Renal cortical epithelial cell (primary cell): ENCODE measurements around the gene IFITM5. TPM values are rescaled to one million over a fixed set of nuclear protein-coding genes. Genes with fewer than 3 reads are reported as not detected.
"Not testable (repeated sequence)": the region's sequence is repeated elsewhere in the genome, so short reads cannot be mapped to it uniquely, and the experiment has no call there.

Source experiments
- DNase-seq: peaks from one replicate; pipeline ENCODE4 v3.0.0-alpha.2; 2011; ENCODE audit warnings: low read depth
- total RNA-seq: library from RNA; depleted of rRNA; stranded (reverse); fragments of >200 nt; gene quantifications from 2 replicates; pipeline ENCODE4 v1.2.3, GENCODE V29; 2014

IFITM5 gene
- total RNA-seq, 1 donor from 2014 or later = not detected

DNA sequence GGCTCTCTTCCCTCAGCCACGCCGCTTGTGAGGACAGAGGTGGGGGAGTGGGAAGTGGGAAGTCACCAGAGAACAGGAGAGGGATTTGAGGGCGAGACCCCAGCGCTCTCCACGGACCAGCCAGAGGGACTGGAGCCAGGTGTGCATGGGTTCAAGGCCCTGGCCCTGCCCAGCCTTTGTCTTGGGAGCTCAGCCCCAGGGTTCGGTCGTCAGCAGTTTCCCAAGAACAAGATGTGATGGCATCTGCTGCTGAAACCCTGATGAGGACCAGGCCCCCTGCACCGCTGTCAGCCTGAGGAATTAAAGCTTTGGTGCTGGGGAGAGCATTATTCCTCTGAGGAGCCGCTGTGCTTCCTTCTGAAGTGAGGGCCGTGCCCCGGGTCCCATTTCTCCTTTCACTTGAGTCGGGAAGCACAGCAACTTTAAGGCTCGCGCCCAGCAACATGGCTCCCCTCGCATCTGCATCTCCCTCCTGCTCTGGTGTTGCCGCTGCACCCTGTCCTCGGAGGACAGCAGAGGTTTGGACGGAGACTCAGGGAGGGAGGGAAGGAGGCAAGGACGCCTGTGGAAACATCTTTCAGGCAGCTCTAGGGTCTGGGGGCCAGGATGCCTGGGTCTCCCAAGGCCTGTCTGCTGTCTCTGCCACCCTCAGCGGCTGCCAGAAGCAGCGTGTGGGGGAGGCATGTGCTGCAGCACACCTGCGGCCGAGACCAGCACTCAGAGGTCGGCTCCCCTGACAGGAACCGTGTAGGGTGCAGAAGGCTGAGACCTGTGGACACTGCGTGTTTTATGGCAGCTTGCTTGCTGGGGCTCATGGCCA is 3.8 kb downstream of the IFITM5 start:
- DNase-seq = no peak

DNA sequence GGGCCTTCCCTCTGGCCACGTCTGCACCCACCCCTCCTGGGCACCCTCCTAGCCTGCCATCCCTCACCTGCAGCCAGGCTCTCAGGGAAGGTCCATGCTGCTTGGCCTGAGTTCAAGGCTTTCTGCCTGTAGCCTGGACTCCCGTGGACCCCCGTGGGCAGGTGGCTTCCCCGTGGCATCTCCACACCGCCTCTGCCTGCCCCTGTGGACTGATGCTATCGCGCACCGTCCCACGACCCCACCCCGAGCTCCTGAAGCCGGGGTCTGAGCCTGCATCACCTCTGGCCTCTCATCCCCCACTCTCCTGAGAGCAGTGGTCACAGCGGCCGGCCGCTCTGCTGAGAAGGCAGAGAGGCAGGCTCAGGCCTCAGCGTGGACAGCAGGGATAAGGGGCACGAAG is 4.5 kb downstream of the IFITM5 start:
- DNase-seq = no peak

DNA sequence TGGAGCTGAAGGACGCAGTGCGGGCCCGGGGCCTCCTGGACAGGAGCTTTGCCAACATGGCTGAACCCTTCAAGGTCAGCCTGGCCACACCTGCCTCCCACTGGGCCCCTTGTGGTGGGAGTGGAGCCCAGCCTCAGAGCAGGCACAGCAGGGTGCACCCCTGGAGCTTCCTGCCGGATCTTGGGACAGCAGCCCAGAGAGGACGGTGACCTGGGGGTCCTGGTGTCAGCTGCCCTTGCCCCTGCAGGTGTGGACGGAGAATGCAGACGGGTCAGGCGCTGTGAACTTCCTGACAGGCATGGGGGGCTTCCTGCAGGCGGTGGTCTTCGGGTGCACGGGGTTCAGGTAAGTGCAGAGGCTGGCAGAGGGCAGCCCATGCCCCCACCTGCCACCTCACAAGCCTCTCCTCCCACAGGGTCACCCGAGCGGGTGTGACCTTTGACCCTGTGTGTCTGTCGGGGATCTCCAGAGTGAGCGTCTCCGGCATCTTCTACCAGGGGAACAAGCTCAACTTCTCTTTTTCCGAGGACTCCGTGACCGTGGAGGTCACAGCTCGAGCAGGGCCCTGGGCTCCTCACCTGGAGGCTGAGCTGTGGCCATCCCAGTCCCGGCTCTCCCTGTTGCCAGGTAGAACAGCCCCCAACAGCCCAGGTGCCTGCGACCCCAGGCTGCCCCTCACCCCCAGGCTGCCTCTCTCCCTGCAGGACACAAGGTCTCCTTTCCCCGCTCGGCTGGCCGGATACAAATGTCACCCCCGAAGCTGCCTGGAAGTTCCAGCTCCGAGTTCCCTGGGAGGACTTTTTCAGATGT is 5.3 kb downstream of the IFITM5 start:
- no peak for DNase-seq

DNA sequence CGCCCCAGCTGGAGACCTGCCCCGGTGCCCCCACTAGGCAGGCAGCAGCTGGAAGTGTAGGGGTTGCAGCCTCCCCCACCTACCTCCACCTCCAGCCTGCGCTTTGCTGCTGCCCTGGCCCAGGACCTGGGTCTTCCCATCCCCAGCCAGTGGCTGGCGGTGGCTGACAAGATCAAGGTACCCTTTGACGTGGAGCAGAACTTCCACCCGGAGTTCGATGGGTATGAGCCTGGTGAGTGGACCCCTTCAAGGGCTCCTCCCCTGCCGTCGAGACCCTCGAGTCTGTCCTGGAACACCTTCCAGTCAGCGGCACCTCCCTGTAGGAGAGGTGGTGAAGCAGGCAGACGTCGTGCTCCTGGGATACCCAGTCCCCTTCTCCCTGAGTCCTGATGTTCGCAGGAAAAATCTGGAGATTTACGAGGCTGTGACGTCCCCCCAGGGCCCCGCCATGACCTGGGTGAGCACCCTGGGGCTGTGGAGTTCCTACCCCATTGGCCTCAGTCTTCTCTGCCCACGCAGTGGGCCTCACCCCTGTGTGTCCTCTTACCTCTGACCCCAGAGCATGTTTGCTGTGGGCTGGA is 6.0 kb downstream of the IFITM5 start:
- DNase-seq = no peak

DNA sequence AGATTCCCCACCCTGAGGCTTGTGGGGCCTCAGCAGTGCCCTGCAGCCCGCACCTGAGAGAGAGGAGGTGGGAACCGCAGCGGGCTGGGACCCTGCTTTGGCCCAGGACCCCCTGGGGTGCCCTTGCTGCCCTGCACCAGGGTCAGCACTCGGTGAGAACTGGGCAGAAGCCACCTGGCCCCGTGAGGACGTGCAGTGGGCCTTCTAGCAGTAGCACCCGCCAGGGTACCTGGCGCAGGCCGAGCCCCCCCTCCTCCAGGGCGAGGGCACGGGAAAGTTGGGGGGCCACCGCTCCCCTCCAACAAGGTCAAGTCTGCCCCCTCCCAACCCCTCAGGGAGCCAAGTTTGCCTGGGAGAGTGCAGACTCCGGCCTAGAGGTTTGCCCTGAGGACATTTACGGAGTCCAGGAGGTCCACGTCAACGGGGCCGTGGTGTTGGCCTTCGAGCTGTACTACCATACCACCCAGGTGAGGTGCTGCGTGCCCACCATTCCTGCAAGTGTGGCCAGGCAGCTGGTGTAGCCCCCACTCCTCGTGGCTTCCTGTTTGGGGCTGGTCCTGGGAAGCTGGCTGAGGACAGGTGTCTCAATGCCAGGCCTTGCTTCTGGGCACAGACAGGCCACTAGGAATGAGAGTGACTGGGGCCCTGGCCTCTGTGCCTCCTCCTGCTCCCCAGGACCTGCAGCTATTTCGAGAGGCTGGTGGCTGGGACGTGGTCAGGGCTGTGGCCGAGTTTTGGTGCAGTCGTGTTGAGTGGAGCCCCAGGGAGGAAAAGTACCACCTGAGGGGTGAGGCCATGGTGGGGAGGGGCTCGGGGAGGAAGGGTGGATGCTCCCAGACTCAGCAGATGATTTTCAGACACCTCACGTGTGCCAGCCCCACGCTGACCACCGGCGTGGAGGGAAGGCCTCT is 6.9 kb downstream of the IFITM5 start:
- DNase-seq = no peak

DNA sequence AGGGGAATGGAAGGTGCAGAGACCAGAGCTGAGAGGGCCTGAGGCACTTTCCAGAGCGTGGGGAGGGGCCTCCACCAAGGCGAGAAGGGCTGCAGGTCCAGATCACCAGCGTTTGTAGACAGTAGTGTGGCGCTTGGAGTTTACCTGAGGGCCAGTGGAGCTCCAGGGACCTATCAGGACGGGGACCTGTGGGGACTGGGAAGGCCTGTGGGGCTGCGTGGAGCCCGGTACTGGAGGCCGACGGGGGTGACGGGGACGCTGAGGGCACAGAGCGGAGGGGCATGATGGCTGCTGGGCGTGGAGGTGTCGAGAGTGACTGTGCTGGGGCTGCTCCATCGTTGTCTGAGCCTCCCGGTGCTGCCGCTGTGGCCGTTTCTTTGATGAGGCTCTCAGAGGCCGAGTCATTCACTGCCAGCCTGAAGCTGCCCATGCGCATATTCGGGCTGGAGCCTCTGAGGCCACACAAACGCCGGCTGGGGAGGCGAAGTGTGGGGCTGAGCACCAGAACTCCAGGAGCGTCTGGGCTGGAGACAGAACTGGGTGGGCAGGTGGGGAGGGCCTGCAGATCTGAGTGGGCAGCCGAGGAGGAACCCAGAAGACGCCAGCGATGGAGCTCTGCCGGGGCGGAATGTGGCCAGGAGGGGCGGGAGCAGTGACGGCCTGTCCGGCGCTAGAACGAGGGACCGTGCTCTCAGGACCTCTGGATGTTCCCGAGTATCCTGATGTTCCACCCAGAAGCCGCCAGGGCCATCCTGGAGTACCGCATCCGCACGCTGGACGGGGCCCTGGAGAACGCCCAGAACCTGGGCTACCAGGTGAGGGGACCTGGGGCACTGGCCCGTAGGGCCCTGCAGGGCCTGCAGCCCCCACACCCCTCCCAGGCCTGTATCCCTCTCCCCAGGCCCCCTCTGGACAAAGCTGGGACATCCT is 7.8 kb downstream of the IFITM5 start:
- no peak for DNase-seq

- DNase-seq = no peak
Measured at GRCh38 chr11:290621-291231, 8.6 kb downstream of the IFITM5 start.

GRCh38 chr11:289712-290620 is 9.4 kb downstream of the IFITM5 start:
- DNase-seq = no peak

DNA sequence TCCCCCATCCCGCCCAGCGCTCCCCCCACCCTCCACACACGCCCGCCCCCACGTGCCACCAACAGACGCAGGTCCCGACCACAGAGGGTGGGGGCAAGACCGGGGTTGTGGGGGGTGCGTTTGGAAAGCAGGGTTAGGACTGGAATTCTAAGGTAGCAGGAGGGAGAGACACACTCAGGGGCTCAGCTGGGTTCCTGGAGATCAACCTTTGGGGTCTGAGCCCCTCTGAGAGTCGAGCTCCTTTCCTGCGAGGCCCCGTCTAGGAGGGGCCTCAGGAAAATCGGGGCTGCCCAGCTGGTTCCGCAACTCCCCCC is 10.0 kb downstream of the IFITM5 start:
- no peak for DNase-seq

GRCh38 chr11:288478-289397 is 10.6 kb downstream of the IFITM5 start, which contains the start of gene PGGHG:
PGGHG (plus strand) TSS chr11:289126; CDS start chr11:289817, 691 bp downstream.
- no peak for DNase-seq

- no peak for DNase-seq
Measured at GRCh38 chr11:287821-288477, 11.4 kb downstream of the IFITM5 start.

GRCh38 chr11:286977-287820 is 12.1 kb downstream of the IFITM5 start:
- not testable (repeated sequence) for DNase-seq

- DNase-seq = no peak
Measured at GRCh38 chr11:285894-286220, 13.5 kb downstream of the IFITM5 start.

GRCh38 chr11:285021-285893 is 14.1 kb downstream of the IFITM5 start:
- DNase-seq = no peak
